Measurements from ENCODE around the gene RASD2.

- TF ChIP-seq CTCF (IDR thresholded peaks at IDR 0.05 in 8 of 11, conservative IDR thresholded peaks at IDR 0.05 in 3 of 11): no peak
- no peak for TF ChIP-seq POLR2AphosphoS5 (IDR thresholded peaks at IDR 0.05)
Observed at GRCh38 chr22:35521358-35522224, 19.0 kb upstream of the RASD2 start.
